ENCODE measurements around the gene ROBO1. TPM values are rescaled to one million over a fixed set of nuclear protein-coding genes. Genes with fewer than 3 reads are reported as not detected.

ROBO1 gene
- total and polyA plus RNA-seq, 2 donors (not counting 3 experiments of a cell fraction or from before 2014, with no cell fraction given): 5.9 to 14.2 TPM

DNA sequence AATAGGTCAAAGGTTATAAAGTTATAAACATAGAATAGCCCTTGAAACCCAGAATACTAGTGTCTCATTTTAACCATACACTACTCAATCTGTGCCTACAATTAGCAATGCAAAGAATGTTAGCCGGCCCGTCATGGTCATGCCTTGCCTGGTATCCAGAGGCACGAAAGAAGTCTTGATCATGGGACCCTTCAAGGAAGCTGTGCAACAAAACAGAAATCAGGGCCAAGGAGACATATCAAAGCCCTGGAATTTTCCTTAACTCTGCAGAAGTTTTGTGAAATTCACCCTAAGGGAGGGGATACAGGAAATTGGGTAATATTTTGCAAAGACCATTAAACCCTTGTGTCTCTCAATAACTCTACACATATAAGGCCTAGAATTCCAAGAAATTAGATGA, 482.4 kb downstream of the ROBO1 start:
- H4K20me1 ChIP-seq (replicated peaks; ENCODE audit: control insufficient read depth, extremely low read depth, insufficient read depth, low read length): no peaks in the 10 kb centered on the region
- BruUV-seq (replicated peaks): no TSS peak
- H3K79me2 ChIP-seq (ENCODE audit: control insufficient read depth, insufficient read depth, low read length): no peaks in the 10 kb centered on the region
- H3K4me1 ChIP-seq (ENCODE audit: control insufficient read depth, extremely low read depth, insufficient read depth, low read length): no peaks in the 10 kb centered on the region
- H3K9ac ChIP-seq (replicated peaks; ENCODE audit: extremely low read depth, insufficient read depth, low read length): no peak overlapping the region
- H3K4me3 ChIP-seq (replicated peaks in 1 of 3; ENCODE audit: insufficient read depth in 1 of 3, low read depth in 1 of 3, low read length in 3 of 3): no peak overlapping the region
- ChIA-PET POLR2A (no interaction called here), CTCF (interaction anchor here (1.0 kb wide), 1 partner anchor 76 kb away, joined by 3 read pairs; no protein-coding TSS in a partner anchor)
- intact Hi-C loops (cut with micrococcal nuclease) (no loop called here), dilution Hi-C loops (cut with MboI; ENCODE audit: extremely low pct_ligation_motif_present, low sequenced_read_pairs) (no loop called here)
- no peak overlapping the region for H3K4me2 ChIP-seq (ENCODE audit: insufficient read depth, low read length)
- H3K27me3 ChIP-seq (ENCODE audit: control insufficient read depth in 2 of 2, insufficient read depth in 2 of 2, low read length in 2 of 2): no peaks in the 10 kb centered on the region
- H3K36me3 ChIP-seq (ENCODE audit: control insufficient read depth in 2 of 2, extremely low read depth in 1 of 2, insufficient read depth in 2 of 2, low read length in 2 of 2): no peaks in the 10 kb centered on the region
- H3K27ac ChIP-seq (ENCODE audit: insufficient read depth, low read depth, low read length): no peak overlapping the region
- FAIRE-seq (no peak), DNase-seq (ENCODE audit: low read depth, low spot score) (no peak)
- no peaks in the 10 kb centered on the region for H3K9me1 ChIP-seq (replicated peaks; ENCODE audit: control insufficient read depth, extremely low read depth, insufficient read depth, low read length)
- H3K9me3 ChIP-seq (replicated peaks; ENCODE audit: control insufficient read depth, insufficient read depth, low read length): no peaks in the 10 kb centered on the region
- no peak overlapping the region for H2AFZ ChIP-seq (ENCODE audit: low read depth, low read length)
- TF ChIP-seq JUN (IDR thresholded peaks at IDR 0.05; ENCODE audit: borderline replicate concordance, insufficient read depth, insufficient read length, low read depth) (no peak), FOS (IDR thresholded peaks at IDR 0.05; ENCODE audit: borderline replicate concordance, insufficient read depth, low read length) (no peak), GATA2 (IDR thresholded peaks at IDR 0.05; ENCODE audit: insufficient read depth, insufficient read length, low read depth, low read length) (no peak), MYC (IDR thresholded peaks at IDR 0.05; ENCODE audit: low read depth, low read length) (no peak), EZH2 (IDR thresholded peaks at IDR 0.05; ENCODE audit: borderline replicate concordance, low read depth, low read length, severe bottlenecking) (no peak)
- TF ChIP-seq, protein P1, sequence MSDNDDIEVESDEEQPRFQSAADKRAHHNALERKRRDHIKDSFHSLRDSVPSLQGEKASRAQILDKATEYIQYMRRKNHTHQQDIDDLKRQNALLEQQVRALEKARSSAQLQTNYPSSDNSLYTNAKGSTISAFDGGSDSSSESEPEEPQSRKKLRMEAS (IDR thresholded peaks at IDR 0.05; ENCODE audit: insufficient read depth, insufficient read length): no peak
- TF ChIP-seq, protein P2, sequence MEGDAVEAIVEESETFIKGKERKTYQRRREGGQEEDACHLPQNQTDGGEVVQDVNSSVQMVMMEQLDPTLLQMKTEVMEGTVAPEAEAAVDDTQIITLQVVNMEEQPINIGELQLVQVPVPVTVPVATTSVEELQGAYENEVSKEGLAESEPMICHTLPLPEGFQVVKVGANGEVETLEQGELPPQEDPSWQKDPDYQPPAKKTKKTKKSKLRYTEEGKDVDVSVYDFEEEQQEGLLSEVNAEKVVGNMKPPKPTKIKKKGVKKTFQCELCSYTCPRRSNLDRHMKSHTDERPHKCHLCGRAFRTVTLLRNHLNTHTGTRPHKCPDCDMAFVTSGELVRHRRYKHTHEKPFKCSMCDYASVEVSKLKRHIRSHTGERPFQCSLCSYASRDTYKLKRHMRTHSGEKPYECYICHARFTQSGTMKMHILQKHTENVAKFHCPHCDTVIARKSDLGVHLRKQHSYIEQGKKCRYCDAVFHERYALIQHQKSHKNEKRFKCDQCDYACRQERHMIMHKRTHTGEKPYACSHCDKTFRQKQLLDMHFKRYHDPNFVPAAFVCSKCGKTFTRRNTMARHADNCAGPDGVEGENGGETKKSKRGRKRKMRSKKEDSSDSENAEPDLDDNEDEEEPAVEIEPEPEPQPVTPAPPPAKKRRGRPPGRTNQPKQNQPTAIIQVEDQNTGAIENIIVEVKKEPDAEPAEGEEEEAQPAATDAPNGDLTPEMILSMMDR (IDR thresholded peaks at IDR 0.05; ENCODE audit: extremely low read depth in 1 of 2, insufficient read depth in 1 of 2, low read depth in 1 of 2, low read length in 2 of 2): no peak

All from endothelial cell of umbilical vein (primary cell).